K562 (cell line): Measurements from ENCODE around the gene DOP1A. TPM values are rescaled to one million over a fixed set of nuclear protein-coding genes. Genes with fewer than 3 reads are reported as not detected.
A peak's percentile ranks its signal among the peaks of the same experiment; 100 is the strongest.

Experiments
- ATAC-seq: fragments of 200-7000 bp; cut with Tn5 transposase; 3 replicates; pipeline ENCODE4 v1.9.1; 2020; ENCODE audit warnings: moderate library complexity
- BruUV-seq: library from RNA; stranded (reverse); fragments of 400-500 nt; replicated peaks from 2 replicates; lab custom pipeline; 2021; lab: Mats Ljungman, UMichigan
- CTCF ChIA-PET: fragments of 300-600 bp; formaldehyde crosslinking; extraction: SDS; loops from one replicate; lab custom pipeline; 2021; ENCODE audit warnings: low intra/inter-chr PET ratio; lab: Yijun Ruan, JAX
- POLR2A ChIA-PET: fragments of 300-600, 350-650 bp; sonication (Branson Sonifier 250); formaldehyde crosslinking; extraction: SDS; loops from one replicate; lab custom pipeline; 2021; ENCODE audit warnings: antibody characterized with exemption, inconsistent platforms; lab: Yijun Ruan, JAX
- DNase-seq, 4 experiments: peaks; one replicate each; pipeline versions ENCODE4 v3.0.0 to v3.0.0-alpha.2; 2011 to 2018; ENCODE audit warnings: low spot score in 3 of 4, mixed read lengths in 3 of 4; ENCODE audit errors: extremely low read depth in 1 of 4
- FAIRE-seq: peaks from 2 replicates; lab custom pipeline; 2011; peaks lifted over from hg19 to GRCh38; lab: Jason Lieb, UNC
- H2AFZ ChIP-seq: 2 replicates; pipeline ENCODE4 v1.6.0; 2011; ENCODE audit warnings: low read depth, low read length, control low read depth, inconsistent platforms
- H3K27ac ChIP-seq: fragments of 200-600 bp; 3 replicates; pipeline ENCODE4 v1.8.0; 2011; ENCODE audit warnings: low read depth, mild to moderate bottlenecking, control low read depth, inconsistent platforms, low read length, moderate library complexity, mixed read lengths; ENCODE audit errors: extremely low read depth
- H3K27me3 ChIP-seq, 2 experiments: fragments of 300-600 bp in 1 of 2; 2 replicates in 1 of 2; 3 replicates in 1 of 2; pipeline versions ENCODE4 v1.6.0 to v1.8.0; 2011; ENCODE audit warnings: inconsistent platforms in 2 of 2, low read length in 2 of 2, mild to moderate bottlenecking in 1 of 2, mixed read lengths in 1 of 2, moderate library complexity in 1 of 2; ENCODE audit not compliant: control insufficient read depth in 2 of 2, insufficient read depth in 2 of 2
- H3K36me3 ChIP-seq: fragments of 300-600 bp; 3 replicates; pipeline ENCODE4 v1.8.0; 2011; ENCODE audit warnings: mild to moderate bottlenecking, low read length, inconsistent platforms; ENCODE audit not compliant: control insufficient read depth, insufficient read depth
- H3K4me1 ChIP-seq, 2 experiments: fragments of 200-600 bp in 1 of 2; replicated peaks in 1 of 2; 2 replicates in 1 of 2; 3 replicates in 1 of 2; pipeline versions ENCODE4 v1.5.1 to v1.8.0; 2011; ENCODE audit warnings: inconsistent platforms in 2 of 2, low read length in 2 of 2, mild to moderate bottlenecking in 1 of 2, mixed read lengths in 1 of 2, moderate library complexity in 1 of 2; ENCODE audit not compliant: control insufficient read depth in 2 of 2, insufficient read depth in 2 of 2
- H3K4me2 ChIP-seq: 2 replicates; pipeline ENCODE4 v1.6.1; 2011; ENCODE audit warnings: low read length, control low read depth, inconsistent platforms, mixed read lengths; ENCODE audit not compliant: insufficient read depth
- H3K4me3 ChIP-seq: fragments of 200-600 bp; sonication (generic), shearing (Covaris generic); 2 replicates; pipeline ENCODE4 v1.5.1; 2016; ENCODE audit warnings: control low read depth, inconsistent platforms
- H3K79me2 ChIP-seq: fragments of 200-600 bp; 3 replicates; pipeline ENCODE4 v1.8.0; 2011; ENCODE audit warnings: low read length, inconsistent platforms; ENCODE audit not compliant: control insufficient read depth, insufficient read depth
- H3K9ac ChIP-seq, 2 experiments: 2 replicates each; pipeline versions ENCODE4 v1.6.0 to v1.6.1; 2011; ENCODE audit warnings: low read depth in 2 of 2, low read length in 2 of 2, control low read depth in 1 of 2, inconsistent platforms in 1 of 2, mild to moderate bottlenecking in 1 of 2, mixed read lengths in 1 of 2; ENCODE audit not compliant: insufficient read depth in 1 of 2
- H3K9me1 ChIP-seq: one replicate; pipeline ENCODE4 v1.6.0; 2011; ENCODE audit warnings: inconsistent platforms, mild to moderate bottlenecking, low read length, moderate library complexity; ENCODE audit not compliant: control insufficient read depth, insufficient read depth
- H3K9me3 ChIP-seq: replicated peaks from 2 replicates; pipeline ENCODE4 v1.5.1; 2011; ENCODE audit warnings: low read depth, low read length, inconsistent platforms; ENCODE audit not compliant: control insufficient read depth, insufficient read depth
- H4K20me1 ChIP-seq: replicated peaks from 2 replicates; pipeline ENCODE4 v1.6.1; 2011; ENCODE audit warnings: low read length, inconsistent platforms, mixed read lengths; ENCODE audit not compliant: control insufficient read depth, insufficient read depth
- ARID1B ChIP-seq: fragments of 450-650 bp; IDR thresholded peaks from 2 replicates; pipeline ENCODE4 v1.6.1; 2016; ENCODE audit warnings: antibody characterized with exemption, mild to moderate bottlenecking, inconsistent platforms
- ATF7 ChIP-seq: fragments of 450-650 bp; IDR thresholded peaks from 2 replicates; pipeline ENCODE4 v1.7.1; 2014; ENCODE audit warnings: mild to moderate bottlenecking, moderate library complexity
- CEBPG ChIP-seq, 3 experiments: fragments of 200-800 bp in 1 of 3; sonication (Bioruptor generic) in 1 of 3; sonication (generic) in 1 of 3; formaldehyde crosslinking in 1 of 3; IDR thresholded peaks in 2 of 3; conservative IDR thresholded peaks in 1 of 3; 2 replicates each; pipeline versions ENCODE4 v1.6.1 to v1.8.0; 2016 to 2022; ENCODE audit warnings: missing compliant biosample characterization in 2 of 3, missing genetic modification characterization in 2 of 3, mild to moderate bottlenecking in 1 of 3, missing genetic modification reagents in 1 of 3
- FOXK2 ChIP-seq, 2 experiments: fragments of 450-650 bp; IDR thresholded peaks in 1 of 2; conservative IDR thresholded peaks in 1 of 2; 2 replicates each; pipeline ENCODE4 v1.6.1; 2016; ENCODE audit warnings: low read depth in 2 of 2, mild to moderate bottlenecking in 1 of 2
- GTF2A2 ChIP-seq: IDR thresholded peaks from 2 replicates; pipeline ENCODE4 v1.6.1; 2016; ENCODE audit warnings: mild to moderate bottlenecking, missing genetic modification characterization, missing compliant biosample characterization
- NR2C2 ChIP-seq, 2 experiments: fragments of 200-800 bp in 1 of 2; sonication (Bioruptor generic) in 1 of 2; sonication (generic) in 1 of 2; formaldehyde crosslinking in 1 of 2; IDR thresholded peaks; 2 replicates each; pipeline versions ENCODE4 v1.6.1 to v1.8.0; 2016 to 2022; ENCODE audit warnings: mild to moderate bottlenecking in 1 of 2, missing compliant biosample characterization in 1 of 2, missing genetic modification characterization in 1 of 2, missing genetic modification reagents in 1 of 2
- SMAD1 ChIP-seq: fragments of 150-350 bp; IDR thresholded peaks from 2 replicates; pipeline ENCODE4 v1.6.1; 2014; ENCODE audit warnings: low read length, low read depth; ENCODE audit not compliant: partially characterized antibody
- ZEB2 ChIP-seq: fragments of 450-650 bp; IDR thresholded peaks from 2 replicates; pipeline ENCODE4 v1.6.1; 2016
- ZNF134 ChIP-seq: fragments of 250-450 bp; sonication (Bioruptor Pico); conservative IDR thresholded peaks from 2 replicates; pipeline ENCODE4 v1.4.0; 2020
- ZNF277 ChIP-seq: fragments of 250-450 bp; sonication (Bioruptor Pico); IDR thresholded peaks from 2 replicates; pipeline ENCODE4 v1.8.0; 2022; ENCODE audit warnings: inconsistent platforms, mild to moderate bottlenecking, moderate library complexity, borderline replicate concordance
- WGBS: fragments of 100-300 bp; shearing (Covaris generic); methylation state at CpG from one replicate; pipeline ENCODE4 v1.1.6; 2016; ENCODE audit warnings: low coverage, mixed read lengths; ENCODE audit not compliant: insufficient coverage; ENCODE audit errors: missing lambda C conversion rate; 5-methylcytosine and 5-hydroxymethylcytosine counted together
- in situ Hi-C: fragments of 300-500 bp; cut with MboI; formaldehyde crosslinking; loops from 4 replicates; pipeline ENCODE4 v1.15.0; 2018; ENCODE audit warnings: inconsistent platforms, mixed read lengths
- intact Hi-C: fragments of 100-400 bp; cut with micrococcal nuclease; formaldehyde crosslinking; loops from 2 replicates; pipeline ENCODE4 v1.14.2; 2022
- polyA plus RNA-seq, 8 experiments: library from polyadenylated mRNA; depleted of rRNA in 4 of 8; stranded (reverse) in 5 of 8; unstranded in 3 of 8; fragments of >200 nt; fragmentation: Nextera tagmentation in 2 of 8; fragmentation: Illumina TruSeq in 1 of 8; extraction: Ambion mirVana in 2 of 8; extraction: Trizol in 1 of 8; gene quantifications; 2 replicates each; pipeline versions ENCODE4 v1.2.1 to v1.2.3, GENCODE V29; 2011 to 2014; ENCODE audit warnings: inconsistent platforms in 1 of 8, missing spikeins in 1 of 8
- total RNA-seq, 7 experiments: library from RNA; depleted of rRNA in 6 of 7; stranded (reverse); fragments of >200 nt in 6 of 7; fragmentation: Illumina TruSeq in 2 of 7; extraction: Trizol in 2 of 7; gene quantifications; 2 replicates each; pipeline versions ENCODE4 v1.2.1 to v1.2.3, GENCODE V29; 2011 to 2021; ENCODE audit warnings: low replicate concordance in 1 of 7
- TF ChIP-seq, protein P1 (sequence below): fragments of 450-650 bp; formaldehyde crosslinking; IDR thresholded peaks from 2 replicates; pipeline ENCODE4 v1.4.0; 2020; ENCODE audit warnings: mild to moderate bottlenecking, moderate library complexity
- TF ChIP-seq, protein P2 (sequence below): fragments of 250-450 bp; sonication (Bioruptor Pico); IDR thresholded peaks from 2 replicates; pipeline ENCODE4 v1.6.1; 2021; ENCODE audit warnings: mild to moderate bottlenecking

The DOP1A gene
- total and polyA plus RNA-seq, 9 of the 15 experiments (the other 6 are each of a cell fraction or from before 2014, with no cell fraction given), result 0.75 to 10.5 (median 4.4) TPM

- H3K4me2 ChIP-seq, result no peak overlapping the region
Measured at GRCh38 chr6:83061190-83061589, 6.3 kb upstream of the DOP1A start.

DNA sequence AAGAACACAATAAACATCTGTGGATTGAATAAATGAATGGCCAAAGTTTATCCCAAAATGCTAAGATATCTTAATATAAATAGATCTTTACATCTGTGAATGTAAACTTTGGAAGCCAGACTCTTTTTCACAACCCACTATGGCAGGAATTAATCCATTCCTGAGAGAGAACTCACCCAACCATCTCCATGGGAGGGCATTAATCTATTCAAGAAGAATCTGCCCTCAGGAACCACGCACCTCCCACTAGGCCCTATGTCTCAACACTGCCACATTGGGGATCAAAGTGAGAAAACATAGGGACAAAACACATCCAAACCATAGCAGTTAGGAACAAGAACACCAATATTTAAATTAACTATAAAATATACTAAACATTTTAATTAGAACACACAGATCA lies 5.2 kb upstream of the DOP1A start:
- ChIA-PET POLR2A (no interaction called here), CTCF (no interaction called here)
- no TSS peak for BruUV-seq
- no peak for TF ChIP-seq ZEB2
- no peak for TF ChIP-seq ARID1B
- TF ChIP-seq NR2C2 (CRISPR knock-in tag; IDR thresholded peaks at IDR 0.05), result no peak
- TF ChIP-seq NR2C2 (tag; IDR thresholded peaks at IDR 0.05), result no peak
- TF ChIP-seq GTF2A2 (tag), result no peak
- TF ChIP-seq ATF7, result no peak
- TF ChIP-seq SMAD1, result no peak
- TF ChIP-seq, protein P1, sequence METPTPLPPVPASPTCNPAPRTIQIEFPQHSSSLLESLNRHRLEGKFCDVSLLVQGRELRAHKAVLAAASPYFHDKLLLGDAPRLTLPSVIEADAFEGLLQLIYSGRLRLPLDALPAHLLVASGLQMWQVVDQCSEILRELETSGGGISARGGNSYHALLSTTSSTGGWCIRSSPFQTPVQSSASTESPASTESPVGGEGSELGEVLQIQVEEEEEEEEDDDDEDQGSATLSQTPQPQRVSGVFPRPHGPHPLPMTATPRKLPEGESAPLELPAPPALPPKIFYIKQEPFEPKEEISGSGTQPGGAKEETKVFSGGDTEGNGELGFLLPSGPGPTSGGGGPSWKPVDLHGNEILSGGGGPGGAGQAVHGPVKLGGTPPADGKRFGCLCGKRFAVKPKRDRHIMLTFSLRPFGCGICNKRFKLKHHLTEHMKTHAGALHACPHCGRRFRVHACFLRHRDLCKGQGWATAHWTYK (CRISPR knock-in tag), result no peak
- no peak for TF ChIP-seq ZNF277 (CRISPR knock-in tag)
- TF ChIP-seq ZNF134, result no peak
- Histone ChIP-seq H3K9me1 (no peaks in the 10 kb centered on the region), H3K27me3 (no peaks in the 10 kb centered on the region), H3K36me3 (peaks cover 17% of the 10 kb centered on the region), H3K79me2 (peaks cover 20% of the 10 kb centered on the region), H3K9me3 (no peaks in the 10 kb centered on the region), H2AFZ (no peak overlapping the region), H3K9ac (no peak overlapping the region), H3K4me1 (peaks cover 4 to 12% of the 10 kb centered on the region in 2 experiments; a peak in 2 of 5 replicates), H3K27ac (no peak overlapping the region), H4K20me1 (no peaks in the 10 kb centered on the region), H3K4me3 (no peak overlapping the region), H3K4me2 (no peak overlapping the region)
- DNase-seq (no peak), ATAC-seq (no peak), FAIRE-seq (no peak)
- in situ Hi-C loops, result loop anchor here (25.0 kb wide), 1 partner anchor 475 kb away; no protein-coding TSS in a partner anchor
- intact Hi-C loops, result loop anchor here (10.0 kb wide), 1 partner anchor 353 kb away; no protein-coding TSS in a partner anchor
- 100% methylated on average over 1 of the region's 1 CpG for WGBS

More at GRCh38 chr6:83061190-83061589, 6.3 kb upstream of the DOP1A start:
- BruUV-seq, result no TSS peak
- no peak overlapping the region; the same call in 2 of the 3 replicates for H3K27ac ChIP-seq
- no peaks in the 10 kb centered on the region for H3K9me3 ChIP-seq
- TF ChIP-seq, protein P2, sequence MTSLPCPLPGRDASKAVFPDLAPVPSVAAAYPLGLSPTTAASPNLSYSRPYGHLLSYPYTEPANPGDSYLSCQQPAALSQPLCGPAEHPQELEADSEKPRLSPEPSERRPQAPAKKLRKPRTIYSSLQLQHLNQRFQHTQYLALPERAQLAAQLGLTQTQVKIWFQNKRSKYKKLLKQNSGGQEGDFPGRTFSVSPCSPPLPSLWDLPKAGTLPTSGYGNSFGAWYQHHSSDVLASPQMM (CRISPR knock-in tag), result no peak
- TF ChIP-seq FOXK2 (conservative IDR thresholded peaks at IDR 0.05 in 1 of 2, IDR thresholded peaks at IDR 0.05 in 1 of 2; ENCODE audit: low read depth in 2 of 2) (no peak), CEBPG (CRISPR knock-in tag; IDR thresholded peaks at IDR 0.05) (no peak), CEBPG (tag; conservative IDR thresholded peaks at IDR 0.05 in 1 of 2, IDR thresholded peaks at IDR 0.05 in 1 of 2) (peak in 1 of 2 experiments; percentile 84; a peak in 2 of 4 replicates)
- CTCF ChIA-PET, result interaction anchor here (0.7 kb wide), 1 partner anchor 154 kb away, joined by 4 read pairs; no protein-coding TSS in a partner anchor
- no peak overlapping the region for H3K9ac ChIP-seq
- DNase-seq (no peak), ATAC-seq (no peak), FAIRE-seq (no peak)
- POLR2A ChIA-PET, result no interaction called here
- no peaks in the 10 kb centered on the region for H3K27me3 ChIP-seq
- H4K20me1 ChIP-seq, result no peaks in the 10 kb centered on the region
- peaks cover 20% of the 10 kb centered on the region for H3K79me2 ChIP-seq
- no peaks in the 10 kb centered on the region for H3K9me1 ChIP-seq
- H3K4me1 ChIP-seq, result peaks cover 4 to 9% of the 10 kb centered on the region in 2 experiments; a peak in 2 of 5 replicates
- no peak overlapping the region for H2AFZ ChIP-seq
- peaks cover 27% of the 10 kb centered on the region for H3K36me3 ChIP-seq
- no peak overlapping the region for H3K4me3 ChIP-seq
- intact Hi-C loops (loop anchor here (10.0 kb wide), 1 partner anchor 354 kb away; no protein-coding TSS in a partner anchor), in situ Hi-C loops (loop anchor here (25.0 kb wide), 1 partner anchor 474 kb away; no protein-coding TSS in a partner anchor)
